Fibroblast of pulmonary artery (primary cell): ENCODE data around the gene IGSF3.
"Not testable (repeated sequence)": the region's sequence is repeated elsewhere in the genome, so short reads cannot be mapped to it uniquely, and the experiment has no call there.

Experiments
- DNase-seq: peaks from one replicate; pipeline ENCODE4 v3.0.0-alpha.2; 2010; ENCODE audit warnings: low read depth
- H3K4me3 ChIP-seq: replicated peaks from 2 replicates; pipeline ENCODE4 v1.5.1; 2011; ENCODE audit warnings: low read depth, mild to moderate bottlenecking, control low read depth, low read length, moderate library complexity
- TF ChIP-seq, protein P1 (sequence below): IDR thresholded peaks from 2 replicates; pipeline ENCODE4 v1.5.1; 2011; ENCODE audit warnings: mild to moderate bottlenecking, control low read depth, low read length, inconsistent platforms; ENCODE audit errors: missing control alignments

Gene IGSF3

DNA sequence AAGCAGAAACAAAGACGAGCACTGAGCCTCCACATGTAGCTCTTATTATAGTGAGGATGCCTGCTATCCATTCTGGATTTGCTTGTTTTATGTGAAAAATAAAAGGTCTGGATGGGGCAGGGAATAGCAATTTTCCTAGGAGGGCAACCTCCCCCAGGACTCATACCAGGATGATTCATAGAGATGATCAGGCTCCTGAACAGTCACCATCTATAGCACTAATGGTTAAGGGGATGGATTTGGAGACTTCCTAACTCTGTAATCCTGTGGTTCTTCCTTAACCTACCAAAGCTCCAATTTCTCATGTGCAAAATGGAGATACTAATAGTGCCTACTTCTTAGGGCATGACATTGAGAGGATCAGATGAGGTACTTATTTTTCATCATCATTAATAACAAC lies 62.2 kb downstream of the IGSF3 start:
- TF ChIP-seq, protein P1, sequence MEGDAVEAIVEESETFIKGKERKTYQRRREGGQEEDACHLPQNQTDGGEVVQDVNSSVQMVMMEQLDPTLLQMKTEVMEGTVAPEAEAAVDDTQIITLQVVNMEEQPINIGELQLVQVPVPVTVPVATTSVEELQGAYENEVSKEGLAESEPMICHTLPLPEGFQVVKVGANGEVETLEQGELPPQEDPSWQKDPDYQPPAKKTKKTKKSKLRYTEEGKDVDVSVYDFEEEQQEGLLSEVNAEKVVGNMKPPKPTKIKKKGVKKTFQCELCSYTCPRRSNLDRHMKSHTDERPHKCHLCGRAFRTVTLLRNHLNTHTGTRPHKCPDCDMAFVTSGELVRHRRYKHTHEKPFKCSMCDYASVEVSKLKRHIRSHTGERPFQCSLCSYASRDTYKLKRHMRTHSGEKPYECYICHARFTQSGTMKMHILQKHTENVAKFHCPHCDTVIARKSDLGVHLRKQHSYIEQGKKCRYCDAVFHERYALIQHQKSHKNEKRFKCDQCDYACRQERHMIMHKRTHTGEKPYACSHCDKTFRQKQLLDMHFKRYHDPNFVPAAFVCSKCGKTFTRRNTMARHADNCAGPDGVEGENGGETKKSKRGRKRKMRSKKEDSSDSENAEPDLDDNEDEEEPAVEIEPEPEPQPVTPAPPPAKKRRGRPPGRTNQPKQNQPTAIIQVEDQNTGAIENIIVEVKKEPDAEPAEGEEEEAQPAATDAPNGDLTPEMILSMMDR, result no peak
- H3K4me3 ChIP-seq, result no peak overlapping the region
- no peak for DNase-seq

DNA sequence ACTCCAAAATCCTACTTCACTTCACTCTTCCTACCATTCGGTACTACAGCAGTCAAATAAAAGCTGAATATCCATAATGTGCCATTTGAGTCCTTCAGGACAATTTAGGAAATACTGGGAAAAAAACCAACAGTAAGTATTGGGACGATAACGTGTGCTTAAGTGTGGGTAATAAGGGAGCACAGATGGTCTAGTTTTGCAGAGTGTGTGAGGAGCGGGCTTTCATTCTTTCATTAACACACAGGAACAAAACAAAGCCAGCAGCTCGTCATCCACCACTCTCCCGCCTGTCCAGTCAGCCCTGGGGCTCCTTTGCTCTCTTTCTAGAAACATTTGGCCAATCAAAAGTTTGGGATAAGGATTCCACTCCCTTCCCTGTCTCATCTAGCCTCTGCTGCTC lies 63.1 kb downstream of the IGSF3 start:
- not testable (repeated sequence) for H3K4me3 ChIP-seq

DNA sequence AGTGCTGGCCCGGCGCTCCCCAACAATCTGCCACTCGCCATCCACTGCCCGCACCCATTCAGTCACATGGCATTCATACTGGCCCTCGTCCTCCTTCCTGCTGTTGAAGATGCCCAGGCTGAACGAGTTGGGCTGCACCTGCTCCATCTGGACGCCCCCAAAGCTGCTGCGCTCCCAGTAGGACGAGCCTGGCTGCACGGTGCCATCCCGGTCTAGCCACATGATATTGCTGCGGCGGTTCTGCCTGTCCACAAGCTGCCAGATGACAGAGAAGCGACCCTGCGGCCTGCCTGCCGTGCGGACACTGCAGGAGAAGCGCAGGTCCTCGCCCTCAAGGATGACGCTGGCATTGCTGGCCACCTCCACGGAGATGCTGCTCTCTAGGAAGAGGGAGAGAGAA lies 63.9 kb downstream of the IGSF3 start:
- not testable (repeated sequence) for DNase-seq, H3K4me3 ChIP-seq

More for the DNA sequence above, 63.1 kb downstream of the IGSF3 start:
- DNase-seq, result not testable (repeated sequence)

DNA sequence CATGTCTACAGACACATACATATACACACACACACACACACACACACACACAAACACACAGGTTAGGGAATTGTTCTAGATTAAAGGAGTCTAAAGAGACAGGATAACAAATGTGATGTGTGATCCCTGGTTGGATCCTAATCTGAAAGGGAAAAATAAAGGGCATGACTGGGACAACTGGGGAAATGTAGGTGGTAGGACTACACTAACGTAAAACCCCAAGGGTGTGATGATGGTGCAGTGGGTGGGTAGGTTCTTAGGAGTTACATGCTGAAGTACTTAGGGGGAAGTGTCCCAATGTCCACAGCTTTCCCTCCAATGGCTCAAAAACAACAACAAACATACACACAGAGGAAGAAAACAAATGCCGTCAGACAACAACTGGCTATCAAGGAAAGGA lies 68.2 kb downstream of the IGSF3 start:
- not testable (repeated sequence) for DNase-seq, H3K4me3 ChIP-seq

DNA sequence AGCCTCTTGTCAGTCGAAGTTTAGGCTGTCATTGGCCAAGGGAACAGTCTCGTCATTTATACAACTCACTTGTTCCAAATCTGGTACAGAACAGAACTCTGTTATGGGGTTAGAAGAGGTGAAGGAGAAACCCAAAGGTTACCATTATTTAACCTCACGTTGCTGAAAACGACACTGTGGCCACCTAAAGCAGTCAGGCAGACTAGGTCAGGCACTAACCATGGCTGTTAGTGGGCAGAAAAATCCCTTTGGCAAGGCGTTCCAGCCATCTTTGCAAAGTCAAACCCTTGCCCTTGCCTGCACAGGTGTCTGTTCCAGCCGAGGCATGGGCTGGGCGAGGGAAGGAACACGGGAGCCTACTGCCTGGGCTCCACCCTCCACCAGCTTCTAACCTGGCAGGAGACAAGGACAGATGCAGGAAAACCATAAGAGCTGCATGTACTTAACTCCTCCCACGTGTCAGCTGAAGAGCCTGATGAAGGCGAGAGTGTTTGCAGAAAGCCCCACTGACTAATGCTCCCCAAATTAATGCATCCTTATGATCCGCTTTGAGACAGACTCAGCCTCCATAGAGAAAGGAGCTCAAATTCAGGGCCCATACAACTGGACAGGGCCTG lies 69.0 kb downstream of the IGSF3 start:
- not testable (repeated sequence) for DNase-seq, H3K4me3 ChIP-seq

DNA sequence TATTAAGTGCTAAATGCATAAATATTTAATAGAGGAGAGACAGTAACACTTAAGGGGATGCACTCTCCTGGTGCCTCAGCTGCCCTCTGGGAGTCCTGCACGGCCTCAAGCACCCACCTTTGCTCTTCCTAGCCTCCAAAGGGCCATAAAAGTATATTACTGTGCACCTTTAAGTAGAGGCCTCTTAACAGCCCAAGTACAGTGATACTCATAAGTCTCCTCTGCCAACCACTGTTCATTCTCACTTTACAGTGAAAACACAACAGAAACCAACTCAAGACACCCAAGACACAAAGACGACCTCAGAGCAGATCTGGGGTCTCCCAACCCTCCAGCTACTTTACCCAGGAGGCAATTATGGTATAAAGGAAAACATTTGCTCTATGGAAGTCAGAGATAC lies 70.1 kb downstream of the IGSF3 start:
- not testable (repeated sequence) for H3K4me3 ChIP-seq, DNase-seq

DNA sequence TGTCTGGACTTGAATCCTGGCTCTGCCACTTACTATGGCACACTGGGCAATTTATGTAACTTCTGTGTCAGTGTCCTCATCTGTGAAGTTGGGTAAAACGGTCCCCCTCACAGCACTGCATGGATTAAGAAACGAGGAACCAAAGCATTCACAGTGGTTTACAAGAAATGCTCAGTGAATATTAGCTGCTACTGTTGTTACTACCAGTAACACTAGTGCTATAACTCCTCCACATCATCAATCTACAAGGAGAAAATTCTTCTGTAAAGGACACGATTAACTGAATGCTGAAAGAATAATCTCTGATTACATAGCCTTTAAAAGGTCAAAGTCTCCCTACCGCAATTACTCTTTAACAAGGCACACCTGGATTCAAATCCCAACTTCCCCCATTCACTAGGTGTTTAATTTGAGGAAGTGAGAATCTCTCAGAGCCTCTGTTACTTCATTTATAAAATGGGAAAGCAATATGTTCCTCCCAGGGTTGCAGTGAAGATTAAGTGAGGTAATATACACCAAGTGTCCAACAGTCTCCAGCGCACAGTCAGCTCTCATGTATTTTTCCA lies 70.7 kb downstream of the IGSF3 start:
- H3K4me3 ChIP-seq, DNase-seq: not testable (repeated sequence)

DNA sequence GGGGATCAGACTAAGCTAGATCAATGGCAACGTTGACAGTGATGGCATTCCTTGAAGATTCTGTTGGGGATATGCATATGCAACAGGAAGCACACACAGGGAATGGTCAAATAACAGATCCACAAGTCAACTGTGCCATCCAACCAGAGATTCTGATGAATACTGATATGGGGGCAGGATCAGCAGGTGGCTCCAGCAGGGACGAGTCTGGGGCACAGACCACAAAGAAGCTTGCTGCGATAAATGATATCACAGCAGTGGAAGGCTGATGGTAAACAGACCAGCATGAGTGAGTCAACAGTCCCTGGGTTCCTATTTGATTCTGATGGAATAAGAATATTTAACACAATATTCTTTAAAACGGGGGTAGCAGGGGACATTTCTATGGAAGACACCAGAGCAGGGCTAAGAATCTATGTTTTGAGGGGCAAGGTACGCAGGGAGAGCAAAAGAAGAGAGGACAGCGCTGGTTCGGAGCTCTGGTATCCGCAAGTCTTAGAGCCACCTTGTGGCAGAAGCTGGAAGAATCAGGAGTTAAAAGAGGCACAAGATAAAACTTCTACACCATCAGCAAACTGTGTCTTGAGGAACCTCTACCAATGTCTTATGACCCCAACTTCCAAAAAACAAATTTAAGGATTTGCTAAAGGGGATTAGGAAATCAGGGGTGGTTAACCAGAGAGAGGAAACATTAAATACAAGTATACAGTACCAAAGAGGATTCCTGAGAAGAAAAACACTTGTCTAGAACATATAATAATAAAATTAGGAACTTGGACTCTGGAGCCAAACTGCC lies 71.4 kb downstream of the IGSF3 start:
- TF ChIP-seq, protein P1, result peak; percentile 54
- peak; percentile 55 for DNase-seq
- not testable (repeated sequence) for H3K4me3 ChIP-seq

DNA sequence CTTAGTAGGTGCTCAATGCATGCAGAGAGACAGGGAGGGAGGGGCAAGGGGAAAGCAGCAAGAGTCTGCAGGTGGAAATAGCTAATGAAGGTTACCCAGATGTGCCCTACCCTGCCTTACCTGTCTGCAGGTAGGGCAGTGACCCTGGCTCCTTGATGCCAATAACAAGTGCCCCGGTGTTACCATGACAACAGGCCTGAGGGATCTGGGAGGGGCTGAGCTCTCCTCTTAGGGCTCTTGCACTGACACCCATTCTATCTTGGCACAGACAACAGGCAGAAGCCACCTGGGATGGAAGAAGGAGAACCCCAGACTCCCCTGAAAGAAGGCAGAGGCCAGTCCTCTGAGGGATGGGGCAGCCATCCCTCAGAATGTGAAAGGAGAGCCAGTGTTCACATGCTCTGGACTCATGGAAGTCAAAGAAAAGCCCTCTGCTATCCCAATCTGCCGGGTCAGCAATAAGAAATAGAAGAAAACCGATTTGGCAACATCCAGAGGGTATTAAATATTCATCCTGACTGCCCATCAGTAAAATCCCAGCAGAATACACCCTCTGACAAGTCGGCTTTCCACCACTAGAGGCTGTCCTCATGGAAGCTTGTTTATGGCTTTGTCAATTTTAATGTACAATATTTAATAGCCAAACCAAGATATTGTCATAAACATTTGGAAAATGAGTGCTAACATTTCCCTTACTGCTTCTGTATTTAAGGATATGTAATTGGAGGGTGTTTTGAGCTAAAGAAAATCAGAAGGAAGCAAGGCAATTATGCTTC lies 72.3 kb downstream of the IGSF3 start:
- TF ChIP-seq, protein P1, result peak; percentile 61
- peak; percentile 29 for DNase-seq
- H3K4me3 ChIP-seq, result not testable (repeated sequence)

DNA sequence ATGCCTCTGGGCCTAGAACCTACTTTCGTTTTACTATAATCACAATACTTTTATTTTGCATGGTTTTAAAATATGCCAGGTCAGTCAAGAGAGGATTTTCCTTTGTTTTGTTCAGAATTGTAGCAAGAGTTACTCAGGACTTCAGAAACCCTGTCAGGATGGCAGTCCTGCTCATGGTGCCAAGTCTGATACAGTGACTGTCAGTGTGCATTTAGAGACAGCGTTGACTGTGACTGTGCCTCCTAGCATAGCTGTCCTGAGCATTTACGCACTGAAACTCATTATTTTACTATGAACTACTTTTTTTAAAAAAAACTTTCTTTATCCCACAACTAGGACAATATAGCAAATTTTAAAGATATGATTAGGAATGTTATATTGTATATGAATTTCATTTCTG lies 73.6 kb downstream of the IGSF3 start:
- not testable (repeated sequence) for DNase-seq, H3K4me3 ChIP-seq

DNA sequence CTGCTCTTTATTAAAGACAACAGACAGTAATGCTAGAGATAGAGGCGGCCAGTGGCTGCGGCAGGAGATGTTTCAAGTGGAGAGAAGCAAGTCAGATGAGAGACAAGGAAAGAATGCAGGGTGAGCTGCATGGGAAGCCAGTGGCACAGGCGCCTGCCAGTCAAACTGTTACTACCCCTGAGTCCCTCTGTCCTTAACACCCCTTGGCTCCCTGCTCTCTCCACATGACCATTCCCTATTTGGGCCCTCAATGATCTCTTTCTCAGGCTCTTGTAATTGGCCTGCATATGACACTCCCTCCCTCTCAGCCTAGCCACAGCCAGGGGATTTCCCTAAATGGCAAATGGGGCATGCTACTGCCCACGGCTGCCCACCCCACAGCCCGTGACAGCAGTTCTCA lies 74.1 kb downstream of the IGSF3 start:
- not testable (repeated sequence) for H3K4me3 ChIP-seq, DNase-seq

DNA sequence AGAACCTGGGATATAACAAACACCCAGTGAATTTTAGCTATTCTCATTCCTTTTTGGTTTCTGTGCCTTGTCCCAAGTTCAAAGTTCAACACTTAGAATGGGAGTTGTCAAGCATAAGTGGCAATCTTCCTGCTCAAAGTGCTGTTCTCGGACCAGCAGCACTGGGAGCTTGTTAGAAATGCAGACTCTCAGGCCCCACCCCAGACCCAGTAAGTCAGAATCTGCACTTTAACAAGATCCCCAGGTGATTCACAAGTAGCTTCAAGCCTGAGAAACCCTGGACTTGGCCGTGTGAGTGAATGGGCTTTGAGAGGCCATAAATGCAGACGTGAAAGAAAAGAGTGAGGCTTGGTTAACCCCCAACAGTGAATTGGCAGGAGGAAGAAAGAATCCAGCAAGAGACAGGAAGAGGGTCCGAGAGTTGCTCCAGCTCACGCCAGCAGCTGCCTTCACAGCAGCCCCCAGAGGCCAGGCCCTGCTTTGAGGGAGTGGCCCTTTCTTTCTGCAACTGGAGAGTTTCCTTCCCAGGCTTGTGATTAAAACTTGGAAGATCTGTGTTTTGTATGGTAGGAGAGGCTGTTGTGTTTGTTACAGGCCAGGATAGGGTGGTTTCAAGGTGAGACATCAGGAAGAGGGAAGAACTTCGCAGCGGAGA lies 75.5 kb downstream of the IGSF3 start:
- H3K4me3 ChIP-seq, DNase-seq: not testable (repeated sequence)

DNA sequence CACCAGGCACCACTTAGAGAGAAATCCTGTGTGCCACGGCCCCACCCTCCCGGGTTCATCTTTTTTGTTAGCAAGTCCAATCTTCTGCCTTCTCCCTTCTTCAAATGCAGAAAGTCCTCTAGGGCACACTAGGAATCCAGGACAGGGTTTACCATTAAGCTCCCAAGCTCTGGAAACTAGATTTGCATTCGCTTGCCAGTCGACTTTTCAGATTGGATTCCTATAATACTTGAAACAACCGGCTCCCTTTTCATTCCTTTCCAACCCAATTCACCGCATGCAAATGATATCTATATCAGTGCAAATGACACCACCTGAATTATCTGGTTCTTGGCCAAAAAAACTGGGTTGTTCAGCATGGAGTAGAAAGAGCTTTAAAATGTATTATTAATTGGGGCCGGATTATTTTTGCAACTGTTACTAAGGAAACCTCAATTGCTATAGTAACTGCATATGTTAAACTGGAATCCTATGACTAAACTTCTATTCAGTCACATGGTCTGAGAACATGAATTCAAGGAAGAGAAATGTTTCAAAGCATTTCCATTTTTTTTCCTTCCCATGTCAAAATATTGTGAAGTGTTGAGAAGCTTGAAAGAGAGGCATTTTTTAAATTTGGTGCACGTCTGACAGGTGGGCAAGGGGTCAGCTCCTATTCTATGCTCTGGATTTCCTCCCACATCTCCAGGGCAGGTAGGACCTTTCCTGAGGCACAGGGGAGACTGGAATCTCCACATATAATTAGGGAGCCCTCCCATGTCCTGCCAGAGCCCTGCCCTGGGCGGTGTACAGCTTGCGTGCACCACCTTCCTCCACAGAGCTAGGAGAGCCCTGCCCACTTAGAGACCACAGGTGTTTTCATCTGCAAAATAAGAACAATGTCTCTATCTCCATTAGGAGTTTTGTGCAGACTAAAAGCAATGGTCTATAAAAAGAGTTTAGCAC lies 76.3 kb downstream of the IGSF3 start:
- not testable (repeated sequence) for H3K4me3 ChIP-seq, DNase-seq
